Uterus (tissue), 2 donors: ENCODE measurements around the gene TMEM185B.

ENCODE experiments used
- POLR2A ChIP-seq, 2 donors: fragments of 450-650 bp; IDR thresholded peaks; one replicate each; pipeline ENCODE4 v1.6.1; 2016; ENCODE audit warnings: antibody characterized with exemption in 2 of 2, mild to moderate bottlenecking in 1 of 2, moderate library complexity in 1 of 2
- TF ChIP-seq, protein P1 (sequence below), 4 experiments: fragments of 200-600 bp in 2 of 4; fragments of 450-650 bp in 2 of 4; sonication (generic) in 2 of 4; IDR thresholded peaks; one replicate each; pipeline ENCODE4 v1.5.1; 2016 to 2019; ENCODE audit warnings: antibody characterized with exemption in 4 of 4, mild to moderate bottlenecking in 2 of 4, moderate library complexity in 1 of 4

DNA sequence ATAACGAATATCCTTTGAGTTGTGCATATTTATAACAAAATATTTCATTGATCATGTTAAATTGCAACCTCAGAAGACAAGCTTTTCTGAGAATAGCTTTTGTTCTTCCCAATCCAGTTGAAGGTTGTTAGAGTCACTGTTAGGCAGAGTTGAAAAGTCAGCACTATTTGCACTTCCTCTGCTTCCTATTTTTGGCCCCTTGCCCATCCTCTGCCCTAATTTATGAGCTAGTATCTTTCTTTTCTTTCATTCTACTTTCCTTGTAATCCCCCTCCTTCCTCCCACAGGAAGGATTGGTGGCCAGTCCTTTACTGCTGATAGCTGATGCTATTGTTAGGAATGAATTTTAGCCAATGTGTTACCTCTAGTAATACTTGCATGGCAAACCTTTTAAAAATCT lies 34.3 kb upstream of the TMEM185B start:
- TF ChIP-seq, protein P1, sequence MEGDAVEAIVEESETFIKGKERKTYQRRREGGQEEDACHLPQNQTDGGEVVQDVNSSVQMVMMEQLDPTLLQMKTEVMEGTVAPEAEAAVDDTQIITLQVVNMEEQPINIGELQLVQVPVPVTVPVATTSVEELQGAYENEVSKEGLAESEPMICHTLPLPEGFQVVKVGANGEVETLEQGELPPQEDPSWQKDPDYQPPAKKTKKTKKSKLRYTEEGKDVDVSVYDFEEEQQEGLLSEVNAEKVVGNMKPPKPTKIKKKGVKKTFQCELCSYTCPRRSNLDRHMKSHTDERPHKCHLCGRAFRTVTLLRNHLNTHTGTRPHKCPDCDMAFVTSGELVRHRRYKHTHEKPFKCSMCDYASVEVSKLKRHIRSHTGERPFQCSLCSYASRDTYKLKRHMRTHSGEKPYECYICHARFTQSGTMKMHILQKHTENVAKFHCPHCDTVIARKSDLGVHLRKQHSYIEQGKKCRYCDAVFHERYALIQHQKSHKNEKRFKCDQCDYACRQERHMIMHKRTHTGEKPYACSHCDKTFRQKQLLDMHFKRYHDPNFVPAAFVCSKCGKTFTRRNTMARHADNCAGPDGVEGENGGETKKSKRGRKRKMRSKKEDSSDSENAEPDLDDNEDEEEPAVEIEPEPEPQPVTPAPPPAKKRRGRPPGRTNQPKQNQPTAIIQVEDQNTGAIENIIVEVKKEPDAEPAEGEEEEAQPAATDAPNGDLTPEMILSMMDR (IDR thresholded peaks at IDR 0.05): no peak
- no peak for TF ChIP-seq POLR2A (IDR thresholded peaks at IDR 0.05)
